ENCODE data around the gene KRT3.

- TF ChIP-seq POLR2AphosphoS5 (IDR thresholded peaks at IDR 0.05) (no peak), CTCF (IDR thresholded peaks at IDR 0.05) (no peak), POLR2A (IDR thresholded peaks at IDR 0.05) (no peak)
These were observed 46.1 kb downstream of the KRT3 start for GRCh38 chr12:52749827-52750226.

Data from stomach (tissue), 4 donors.